Measurements from ENCODE around the gene TREML4.
"Not testable (repeated sequence)": the region's sequence is repeated elsewhere in the genome, so short reads cannot be mapped to it uniquely, and the experiment has no call there.

The TREML4 gene

GRCh38 chr6:41187924-41188886 is 39.9 kb upstream of the TREML4 start:
- TF ChIP-seq CTCF (IDR thresholded peaks at IDR 0.05; ENCODE audit: low read depth, low read length) = no peak
- no peak overlapping the region for H3K4me3 ChIP-seq (ENCODE audit: low read depth, low read length)

- not testable (repeated sequence) for H3K4me3 ChIP-seq (ENCODE audit: low read depth, low read length)
Observed at GRCh38 chr6:41189046-41189445, 39.1 kb upstream of the TREML4 start.

- TF ChIP-seq CTCF (IDR thresholded peaks at IDR 0.05; ENCODE audit: low read depth, low read length) = no peak
- no peak overlapping the region for H3K4me3 ChIP-seq (ENCODE audit: low read depth, low read length)
Observed at GRCh38 chr6:41189967-41190366, 38.2 kb upstream of the TREML4 start.

GRCh38 chr6:41190791-41191190 is 37.4 kb upstream of the TREML4 start:
- TF ChIP-seq CTCF (IDR thresholded peaks at IDR 0.05; ENCODE audit: low read depth, low read length) = no peak

GRCh38 chr6:41191569-41191968 is 36.6 kb upstream of the TREML4 start:
- TF ChIP-seq CTCF (IDR thresholded peaks at IDR 0.05; ENCODE audit: low read depth, low read length) = peak; percentile 46; the same call in 1 of the 2 replicates
- no peak overlapping the region for H3K4me3 ChIP-seq (ENCODE audit: low read depth, low read length)

More at GRCh38 chr6:41190791-41191190, 37.4 kb upstream of the TREML4 start:
- H3K4me3 ChIP-seq (ENCODE audit: low read depth, low read length) = no peak overlapping the region

GRCh38 chr6:41193171-41193734 is 34.9 kb upstream of the TREML4 start:
- no peak overlapping the region for H3K4me3 ChIP-seq (ENCODE audit: low read depth, low read length)
- TF ChIP-seq CTCF (IDR thresholded peaks at IDR 0.05; ENCODE audit: low read depth, low read length) = no peak

GRCh38 chr6:41193884-41194283 is 34.3 kb upstream of the TREML4 start:
- no peak for TF ChIP-seq CTCF (IDR thresholded peaks at IDR 0.05; ENCODE audit: low read depth, low read length)
- no peak overlapping the region for H3K4me3 ChIP-seq (ENCODE audit: low read depth, low read length)
